Heart left ventricle (tissue), 16 donors: Measurements from ENCODE around the gene TSPOAP1. TPM values are rescaled to one million over a fixed set of nuclear protein-coding genes. Genes with fewer than 3 reads are reported as not detected.

Source experiments
- ATAC-seq, 4 donors: fragments of 200-7000 bp; cut with Tn5 transposase; one replicate each; pipeline ENCODE4 v1.9.1; 2020 to 2022; ENCODE audit warnings: moderate library complexity in 4 of 4, mild to moderate bottlenecking in 3 of 4, moderate number of reproducible peaks in 1 of 4
- DNase-seq, 5 donors: peaks; one replicate each; pipeline ENCODE4 v3.0.0-alpha.2; 2020
- H3K27ac ChIP-seq, 12 donors: fragments of 200-600 bp; sonication (generic) in 4 of 12; one replicate each; pipeline versions ENCODE4 v1.5.0 to v1.8.0; 2016 to 2022; ENCODE audit warnings: mild to moderate bottlenecking in 2 of 12
- H3K27me3 ChIP-seq, 9 donors: fragments of 200-600 bp; sonication (generic) in 2 of 9; one replicate each; pipeline versions ENCODE4 v1.5.1 to v1.8.0; 2016 to 2022; ENCODE audit warnings: mild to moderate bottlenecking in 3 of 9
- H3K36me3 ChIP-seq, 9 donors: fragments of 200-600 bp; sonication (generic) in 2 of 9; one replicate each; pipeline versions ENCODE4 v1.5.0 to v1.8.0; 2018 to 2022; ENCODE audit warnings: mild to moderate bottlenecking in 2 of 9
- H3K4me1 ChIP-seq, 12 donors: fragments of 200-600 bp; sonication (generic) in 4 of 12; one replicate each; pipeline versions ENCODE4 v1.5.0 to v1.8.0; 2016 to 2022; ENCODE audit warnings: mild to moderate bottlenecking in 3 of 12
- H3K4me3 ChIP-seq, 12 donors: fragments of 200-600 bp; sonication (generic) in 4 of 12; one replicate each; pipeline versions ENCODE4 v1.5.0 to v1.8.0; 2017 to 2022; ENCODE audit warnings: mild to moderate bottlenecking in 9 of 12, moderate library complexity in 4 of 12
- H3K9me3 ChIP-seq, 12 donors: fragments of 200-600 bp; sonication (generic) in 4 of 12; one replicate each; pipeline versions ENCODE4 v1.5.0 to v1.8.0; 2016 to 2022; ENCODE audit warnings: mild to moderate bottlenecking in 1 of 12
- CTCF ChIP-seq, 12 donors: fragments of 200-600 bp; sonication (generic) in 4 of 12; IDR thresholded peaks; one replicate each; pipeline versions ENCODE4 v1.5.0 to v1.8.0; 2018 to 2022; ENCODE audit warnings: antibody characterized with exemption in 12 of 12, mild to moderate bottlenecking in 5 of 12
- POLR2A ChIP-seq, 2 donors: fragments of 450-650 bp; IDR thresholded peaks; one replicate each; pipeline ENCODE4 v1.6.1; 2017; ENCODE audit warnings: antibody characterized with exemption in 2 of 2, mild to moderate bottlenecking in 2 of 2, moderate library complexity in 2 of 2
- WGBS, 4 donors: extraction: QIAGEN DNeasy Blood & Tissue Kit in 2 of 4; methylation state at CpG; one replicate each; pipeline versions ENCODE4 v1.1.5 to v1.1.7; 2013 to 2018; 5-methylcytosine and 5-hydroxymethylcytosine counted together
- intact Hi-C, 10 donors: fragments of 100-400 bp; cut with DNase I; formaldehyde crosslinking; loops; one replicate each; pipeline versions ENCODE4 v1.11.1 to v1.14.2; 2022
- polyA plus RNA-seq, 2 donors: library from polyadenylated mRNA; stranded (reverse); fragments of 200-250 nt; gene quantifications; one replicate each; pipeline ENCODE4 v1.2.3, GENCODE V29; 2013
- total RNA-seq, 9 donors: library from RNA; depleted of rRNA in 2 of 9; stranded (reverse); fragments of >200 nt in 2 of 9; fragmentation: NEBNext Ultra II Directional in 3 of 9; extraction: Animal tissue kit (Norgen Biotek cat#: 25700) in 3 of 9; gene quantifications; one replicate each; pipeline versions ENCODE4 v1.1.0 to v1.2.4, GENCODE V29; 2016 to 2023
- donor health status: ischemic (EF 13 %, LVEDD 7.1; RV severe dilation, severe dysfunction).
- donor health status: healthy with polysubstance abuse.
- donor health status: DM: no; HTN: yes; CAD: no.
- donor health status: DM: no; HTN: no; CAD: no.
- donor health status: ischemic (EF 25% LVEDD 6.9; RV normal size, moderate dysfunction).
- donor health status: ischemic (EF 25% LVEDD 5.7; RV mildly dilated, moderate dysfunction).
- donor health status: healthy.
- donor health status: DM: yes; HTN: yes; CAD: no.
- donor health status: ischemic (EF 35%, LVEDD 5.7; RV mildly dilated, moderate dysfunction).
- donor health status: nonischemic (EF 11% LVEDD 7.7; RV severe dilation, severe dysfunction).
- donor health status: DM: yes; HTN: yes; CAD: no.
- donor health status: PGD.
- donor health status: ischemic (EF 29% LVEDD 5.4; RV normal size, mild dysfunction).
- donor health status: nonischemic (EF 23%, LVEDD 6.1; RV moderate dilation, normal function).

Gene TSPOAP1
- total and polyA plus RNA-seq, 11 donors = 1.6 to 23.1 (median 13.3) TPM

- WGBS, 4 donors = 30 to 46% (median 44%) methylated on average over 2 of the region's 2 CpGs
- H3K36me3 ChIP-seq = no peaks in the 10 kb centered on the region
- H3K9me3 ChIP-seq = peaks cover 0 to 6% (median 0%) of the 10 kb centered on the region in 12 donors
- intact Hi-C loops = no loop called here
- no peak for ATAC-seq
- DNase-seq = no peak
- peaks cover 0 to 7% (median 0%) of the 10 kb centered on the region in 12 donors for H3K4me1 ChIP-seq
- H3K27ac ChIP-seq = no peak overlapping the region
- no peak overlapping the region for H3K4me3 ChIP-seq
- peaks cover 0 to 47% (median 3%) of the 10 kb centered on the region in 9 donors for H3K27me3 ChIP-seq
- TF ChIP-seq POLR2A (IDR thresholded peaks at IDR 0.05) (no peak), CTCF (IDR thresholded peaks at IDR 0.05) (no peak)
Observed at GRCh38 chr17:58289869-58290268, 38.7 kb downstream of the TSPOAP1 start.

- peaks cover 0 to 41% (median 3%) of the 10 kb centered on the region in 9 donors for H3K27me3 ChIP-seq
Observed at GRCh38 chr17:58285422-58285810, 43.2 kb downstream of the TSPOAP1 start.

GRCh38 chr17:58284613-58285421, 43.8 kb downstream of the TSPOAP1 start:
- 43 to 58% (median 44%) methylated on average over 6 of the region's 6 CpGs for WGBS, 4 donors
- Histone ChIP-seq H3K36me3 (no peaks in the 10 kb centered on the region), H3K4me3 (no peak overlapping the region), H3K4me1 (peaks cover 0 to 5% (median 0%) of the 10 kb centered on the region in 12 donors), H3K27ac (no peak overlapping the region), H3K27me3 (peaks cover 0 to 42% (median 6%) of the 10 kb centered on the region in 9 donors), H3K9me3 (no peaks in the 10 kb centered on the region)
- no peak for DNase-seq
- intact Hi-C loops = no loop called here
- TF ChIP-seq POLR2A (IDR thresholded peaks at IDR 0.05) (no peak), CTCF (IDR thresholded peaks at IDR 0.05) (no peak)
- ATAC-seq = no peak

More at GRCh38 chr17:58285422-58285810, 43.2 kb downstream of the TSPOAP1 start:
- TF ChIP-seq CTCF (IDR thresholded peaks at IDR 0.05) (no peak), POLR2A (IDR thresholded peaks at IDR 0.05) (no peak)
- H3K4me3 ChIP-seq = no peak overlapping the region
- 82 to 92% (median 89%) methylated on average over 3 of the region's 3 CpGs for WGBS, 4 donors
- H3K27ac ChIP-seq = no peak overlapping the region
- ATAC-seq (no peak), DNase-seq (no peak)
- peaks cover 0 to 7% (median 0%) of the 10 kb centered on the region in 12 donors for H3K4me1 ChIP-seq
- no peaks in the 10 kb centered on the region for H3K9me3 ChIP-seq
- no peaks in the 10 kb centered on the region for H3K36me3 ChIP-seq
- intact Hi-C loops = no loop called here

GRCh38 chr17:58283674-58284612, 44.7 kb downstream of the TSPOAP1 start:
- DNase-seq (no peak), ATAC-seq (no peak)
- no peak overlapping the region for H3K27ac ChIP-seq
- H3K4me3 ChIP-seq = no peak overlapping the region
- H3K27me3 ChIP-seq = peaks cover 0 to 40% (median 6%) of the 10 kb centered on the region in 9 donors
- H3K4me1 ChIP-seq = peaks cover 0 to 11% (median 0%) of the 10 kb centered on the region in 12 donors
- TF ChIP-seq CTCF (IDR thresholded peaks at IDR 0.05) = no peak
- no peak for TF ChIP-seq POLR2A (IDR thresholded peaks at IDR 0.05)
- intact Hi-C loops = no loop called here
- WGBS, 4 donors = 67 to 70% (median 70%) methylated on average over 10 to 12 of the region's 12 CpGs
- no peaks in the 10 kb centered on the region for H3K36me3 ChIP-seq
- H3K9me3 ChIP-seq = no peaks in the 10 kb centered on the region
